ENCODE measurements around the gene RIOK3.
"Not testable (repeated sequence)": the region's sequence is repeated elsewhere in the genome, so short reads cannot be mapped to it uniquely, and the experiment has no call there.

Gene RIOK3

GRCh38 chr18:23451491-23451890, 1.6 kb upstream of the RIOK3 start:
- DNase-seq: no peak

- DNase-seq: no peak
These were observed 750 bp upstream of the RIOK3 start for GRCh38 chr18:23452347-23452727.

- no peak for DNase-seq
These were observed 582 bp downstream of the RIOK3 start for GRCh38 chr18:23453680-23454058.

GRCh38 chr18:23456835-23457234, 3.7 kb downstream of the RIOK3 start:
- DNase-seq: no peak

GRCh38 chr18:23458830-23459529, 5.9 kb downstream of the RIOK3 start:
- no peak for DNase-seq

- no peak for DNase-seq
These were observed 6.4 kb downstream of the RIOK3 start for GRCh38 chr18:23459530-23459921.

- no peak for DNase-seq
These were observed 7.5 kb downstream of the RIOK3 start for GRCh38 chr18:23460285-23461273.

GRCh38 chr18:23462876-23463275, 9.8 kb downstream of the RIOK3 start:
- no peak for DNase-seq

GRCh38 chr18:23468753-23469459, 15.8 kb downstream of the RIOK3 start:
- DNase-seq: no peak

- DNase-seq: no peak
These were observed 17.7 kb downstream of the RIOK3 start for GRCh38 chr18:23470620-23471387.

GRCh38 chr18:23471486-23471885, 18.4 kb downstream of the RIOK3 start:
- DNase-seq: no peak

GRCh38 chr18:23479829-23480505, 26.9 kb downstream of the RIOK3 start:
- DNase-seq: no peak

GRCh38 chr18:23484561-23485182, 31.6 kb downstream of the RIOK3 start:
- DNase-seq: no peak

- DNase-seq: no peak
These were observed 32.3 kb downstream of the RIOK3 start for GRCh38 chr18:23485386-23485785.

- no peak for DNase-seq
These were observed 34.9 kb downstream of the RIOK3 start for GRCh38 chr18:23487738-23488570.

- not testable (repeated sequence) for DNase-seq
These were observed 36.5 kb downstream of the RIOK3 start for GRCh38 chr18:23489586-23489985.

- DNase-seq: no peak
These were observed 40.6 kb downstream of the RIOK3 start for GRCh38 chr18:23493654-23494053.

GRCh38 chr18:23494992-23495391, 41.9 kb downstream of the RIOK3 start:
- no peak for DNase-seq

- no peak for DNase-seq
These were observed 42.8 kb downstream of the RIOK3 start for GRCh38 chr18:23495723-23496440.

- no peak for DNase-seq
These were observed 45.0 kb downstream of the RIOK3 start for GRCh38 chr18:23498117-23498516.
